Cardiac fibroblast (primary cell): ENCODE data around the gene HIPK3.

Experiments used
- DNase-seq, 2 donors: peaks; one replicate each; pipeline versions ENCODE4 v3.0.0 to v3.0.0-alpha.2; 2010; ENCODE audit warnings: low read depth in 2 of 2
- H3K4me3 ChIP-seq, 2 donors: replicated peaks in 1 of 2; 1 replicate in 1 of 2; 2 replicates in 1 of 2; pipeline ENCODE4 v1.5.1; 2011; ENCODE audit warnings: low read depth in 2 of 2, low read length in 2 of 2, mild to moderate bottlenecking in 2 of 2, moderate library complexity in 1 of 2
- CTCF ChIP-seq: IDR thresholded peaks from one replicate; pipeline ENCODE4 v1.5.1; 2011; ENCODE audit warnings: low read depth, mild to moderate bottlenecking, low read length, inconsistent platforms

Gene HIPK3

GRCh38 chr11:33269822-33270221 lies 12.6 kb downstream of the HIPK3 start:
- TF ChIP-seq CTCF = no peak
- no peak for DNase-seq
- no peak overlapping the region for H3K4me3 ChIP-seq

GRCh38 chr11:33271059-33271458 lies 13.9 kb downstream of the HIPK3 start:
- no peak for TF ChIP-seq CTCF
- no peak overlapping the region for H3K4me3 ChIP-seq
- DNase-seq = no peak

GRCh38 chr11:33272338-33273107 lies 15.3 kb downstream of the HIPK3 start:
- no peak for TF ChIP-seq CTCF
- no peak overlapping the region for H3K4me3 ChIP-seq
- no peak for DNase-seq

GRCh38 chr11:33273656-33274055 lies 16.5 kb downstream of the HIPK3 start:
- no peak for TF ChIP-seq CTCF
- DNase-seq = no peak
- no peak overlapping the region for H3K4me3 ChIP-seq

GRCh38 chr11:33280411-33280810 lies 23.2 kb downstream of the HIPK3 start:
- TF ChIP-seq CTCF = no peak
- no peak for DNase-seq
- H3K4me3 ChIP-seq = no peak overlapping the region

GRCh38 chr11:33281758-33282157 lies 24.6 kb downstream of the HIPK3 start:
- no peak overlapping the region for H3K4me3 ChIP-seq
- DNase-seq = no peak
- TF ChIP-seq CTCF = no peak

- TF ChIP-seq CTCF = no peak
- no peak for DNase-seq
These were observed 27.6 kb downstream of the HIPK3 start for GRCh38 chr11:33284818-33285217.

More at GRCh38 chr11:33284818-33285217, 27.6 kb downstream of the HIPK3 start:
- H3K4me3 ChIP-seq = no peak overlapping the region
